D721Med (cell line): ENCODE results near the gene CASP8AP2.
"Not testable (repeated sequence)": the region's sequence is repeated elsewhere in the genome, so short reads cannot be mapped to it uniquely, and the experiment has no call there.

Experiments
- DNase-seq: peaks from one replicate; pipeline ENCODE4 v3.0.0; 2011; ENCODE audit warnings: low spot score; ENCODE audit not compliant: insufficient read length
- FAIRE-seq: peaks from 2 replicates; lab custom pipeline; 2011; peaks lifted over from hg19 to GRCh38; lab: Jason Lieb, UNC
- TF ChIP-seq, protein P1 (sequence below): IDR thresholded peaks from 2 replicates; pipeline ENCODE4 v1.5.1; 2012; ENCODE audit warnings: mild to moderate bottlenecking, control low read depth; ENCODE audit not compliant: insufficient read depth; ENCODE audit errors: missing control alignments

Gene CASP8AP2

DNA sequence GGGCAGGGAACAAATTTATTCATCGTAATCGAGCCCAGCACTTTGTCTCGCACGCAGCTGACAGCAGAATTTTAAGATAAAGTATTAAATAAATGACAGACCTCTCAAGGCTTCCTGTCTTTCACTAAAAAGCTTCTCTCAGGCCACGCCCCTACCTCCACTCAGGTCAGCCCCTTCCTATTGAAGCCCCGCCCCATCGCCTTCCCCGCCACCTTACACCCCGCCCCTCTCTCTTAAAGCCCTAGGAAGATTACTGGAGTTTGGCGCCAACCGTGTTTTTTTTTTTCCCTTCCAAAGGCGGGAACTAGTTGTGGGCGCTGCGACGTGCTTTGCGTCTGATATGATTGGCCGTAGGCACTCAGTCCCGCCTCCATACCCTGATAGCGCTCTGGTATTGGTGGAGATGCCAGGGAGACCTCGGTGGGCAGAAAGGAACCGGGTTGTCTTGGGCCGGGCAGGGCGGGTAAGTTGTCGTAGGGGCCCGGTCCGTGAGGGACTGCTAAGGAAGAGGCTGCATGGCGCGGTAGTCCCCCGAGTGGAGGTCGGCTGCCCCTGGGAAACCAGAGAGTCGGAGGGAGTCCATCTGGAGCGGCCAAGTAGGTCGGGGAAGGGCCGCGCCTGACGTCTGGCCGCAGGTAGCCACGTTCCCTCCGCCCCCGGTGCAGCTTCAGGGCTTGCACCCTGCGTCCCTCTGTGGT lies at the start of gene CASP8AP2:
CASP8AP2 (plus strand) TSS at position 409 of the 698 bp plus-strand sequence.
- FAIRE-seq (peak; percentile 16), DNase-seq (peak; percentile 88)
- TF ChIP-seq, protein P1, sequence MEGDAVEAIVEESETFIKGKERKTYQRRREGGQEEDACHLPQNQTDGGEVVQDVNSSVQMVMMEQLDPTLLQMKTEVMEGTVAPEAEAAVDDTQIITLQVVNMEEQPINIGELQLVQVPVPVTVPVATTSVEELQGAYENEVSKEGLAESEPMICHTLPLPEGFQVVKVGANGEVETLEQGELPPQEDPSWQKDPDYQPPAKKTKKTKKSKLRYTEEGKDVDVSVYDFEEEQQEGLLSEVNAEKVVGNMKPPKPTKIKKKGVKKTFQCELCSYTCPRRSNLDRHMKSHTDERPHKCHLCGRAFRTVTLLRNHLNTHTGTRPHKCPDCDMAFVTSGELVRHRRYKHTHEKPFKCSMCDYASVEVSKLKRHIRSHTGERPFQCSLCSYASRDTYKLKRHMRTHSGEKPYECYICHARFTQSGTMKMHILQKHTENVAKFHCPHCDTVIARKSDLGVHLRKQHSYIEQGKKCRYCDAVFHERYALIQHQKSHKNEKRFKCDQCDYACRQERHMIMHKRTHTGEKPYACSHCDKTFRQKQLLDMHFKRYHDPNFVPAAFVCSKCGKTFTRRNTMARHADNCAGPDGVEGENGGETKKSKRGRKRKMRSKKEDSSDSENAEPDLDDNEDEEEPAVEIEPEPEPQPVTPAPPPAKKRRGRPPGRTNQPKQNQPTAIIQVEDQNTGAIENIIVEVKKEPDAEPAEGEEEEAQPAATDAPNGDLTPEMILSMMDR: no peak

DNA sequence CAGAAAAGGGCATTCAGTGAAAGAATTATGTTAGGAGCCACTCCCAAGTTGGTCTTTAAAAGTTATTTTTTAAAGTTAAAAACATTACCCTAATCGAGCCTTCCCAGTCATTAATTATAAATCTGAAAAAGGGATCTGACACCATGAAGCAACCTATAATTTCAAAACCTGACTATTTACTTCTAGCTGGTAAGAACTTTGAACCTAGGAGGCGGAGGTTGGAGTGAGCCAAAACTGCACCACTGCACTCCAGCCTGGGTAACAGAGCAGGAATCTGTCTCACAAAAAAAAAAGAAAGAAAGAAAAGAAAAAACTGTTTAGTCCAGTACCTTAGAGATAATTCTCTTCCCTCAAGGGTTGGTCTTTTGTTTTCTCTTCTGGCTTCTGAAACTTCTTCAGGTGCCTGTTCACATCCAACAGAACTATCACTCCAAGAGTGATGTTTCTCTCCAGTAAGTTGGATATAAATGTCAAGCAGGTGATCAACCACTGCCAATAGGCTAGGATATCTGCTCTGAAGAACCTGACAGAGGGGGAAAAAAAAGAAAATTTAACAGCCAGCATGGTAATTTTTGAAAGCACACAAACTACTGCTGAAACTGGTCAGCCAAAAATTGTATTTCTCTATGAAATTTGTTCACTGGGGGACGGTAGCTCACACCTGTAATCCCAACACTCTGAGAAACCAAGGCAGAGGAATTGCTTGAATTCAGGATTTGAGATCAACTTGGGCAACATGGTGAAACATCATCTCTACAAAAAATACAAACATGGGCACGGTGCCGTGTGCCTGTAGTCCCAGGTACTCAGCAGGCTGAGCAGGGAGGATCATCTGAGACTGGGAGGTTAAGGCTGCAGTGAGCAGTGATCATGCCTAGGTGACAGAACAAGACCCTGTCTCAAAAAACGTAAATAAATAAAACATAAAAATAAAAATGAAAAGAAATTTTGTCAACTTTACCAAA lies 48.3 kb upstream of the CASP8AP2 start:
- DNase-seq (no peak), FAIRE-seq (no peak)
- TF ChIP-seq, protein P1: no peak

DNA sequence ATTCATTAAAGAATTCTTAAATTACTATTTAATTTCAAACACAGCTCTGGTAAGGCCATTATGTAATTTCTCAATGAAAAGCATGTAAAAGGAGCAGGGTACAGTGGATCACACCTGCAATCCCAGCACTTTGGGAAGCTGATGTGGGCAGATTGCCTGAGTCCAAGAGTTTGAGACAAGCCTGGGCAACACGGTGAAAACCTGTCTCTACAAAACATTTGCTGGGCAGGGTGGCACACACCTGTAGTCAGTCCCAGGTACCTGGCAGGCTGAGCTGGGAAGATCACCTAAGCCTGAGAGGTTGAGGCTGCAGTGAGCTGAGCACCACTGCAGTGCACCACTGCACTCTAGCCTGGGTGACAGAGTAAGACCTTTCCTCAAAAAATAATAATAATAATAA lies 47.5 kb upstream of the CASP8AP2 start:
- DNase-seq: no peak
- TF ChIP-seq, protein P1: no peak

DNA sequence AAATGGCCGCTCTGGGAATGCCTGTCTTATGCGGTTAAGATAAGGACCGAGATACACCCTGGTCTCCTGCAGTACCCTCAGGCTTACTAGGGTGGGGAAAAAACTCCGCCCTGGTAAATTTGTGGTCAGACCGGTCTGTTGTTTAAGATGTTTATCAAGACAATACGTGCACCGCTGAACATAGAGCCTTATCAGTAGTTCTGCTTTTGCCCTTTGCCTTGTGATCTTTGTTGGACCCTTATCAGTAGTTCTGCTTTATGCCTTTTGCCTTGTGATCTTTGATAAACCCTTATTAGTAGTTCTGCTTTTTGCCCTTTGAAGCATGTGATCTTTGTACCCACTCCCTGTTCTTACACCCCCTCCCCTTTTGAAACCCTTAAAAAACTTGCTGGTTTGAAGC lies 46.4 kb upstream of the CASP8AP2 start:
- not testable (repeated sequence) for FAIRE-seq, DNase-seq

More for the DNA sequence above, 47.5 kb upstream of the CASP8AP2 start:
- FAIRE-seq: no peak

DNA sequence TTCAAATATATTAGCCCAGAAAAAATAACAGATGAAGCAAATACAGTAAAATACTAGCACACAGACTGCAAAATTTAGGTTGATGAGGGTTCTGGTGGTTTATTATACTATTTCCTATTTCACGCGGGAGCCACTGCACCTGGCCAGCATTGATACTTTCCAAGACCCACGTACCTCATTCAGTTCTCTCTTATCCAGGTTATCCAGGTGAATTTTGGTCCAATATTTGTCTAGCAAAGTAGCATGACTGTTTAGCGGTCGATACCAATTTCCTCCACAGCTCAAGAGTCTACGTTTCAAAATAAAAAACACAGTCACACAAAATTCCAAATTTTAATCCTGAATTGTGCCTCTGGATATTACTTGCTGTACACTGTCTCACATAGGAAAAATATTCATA lies 44.8 kb upstream of the CASP8AP2 start:
- DNase-seq (no peak), FAIRE-seq (no peak)
- TF ChIP-seq, protein P1: no peak

DNA sequence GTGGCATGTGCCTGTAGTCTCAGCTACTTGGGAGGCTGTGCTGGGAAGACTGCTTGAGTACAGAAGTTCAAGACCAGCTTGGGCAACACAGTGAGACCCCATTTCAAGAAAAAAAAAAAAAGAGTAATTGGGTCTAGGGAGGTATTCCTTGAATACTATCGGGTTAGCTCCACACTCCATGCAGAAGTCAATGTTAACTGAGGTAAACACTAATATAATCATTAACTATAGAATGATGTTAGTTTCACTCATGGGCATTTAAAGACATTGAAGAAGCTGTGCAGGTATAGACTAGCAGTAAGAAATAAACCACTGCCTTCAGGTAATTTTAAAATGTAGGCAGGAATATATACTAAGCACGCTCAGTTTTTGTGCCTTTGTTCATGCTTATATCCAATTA lies 42.7 kb upstream of the CASP8AP2 start:
- DNase-seq: no peak
- TF ChIP-seq, protein P1: no peak
- no peak for FAIRE-seq

DNA sequence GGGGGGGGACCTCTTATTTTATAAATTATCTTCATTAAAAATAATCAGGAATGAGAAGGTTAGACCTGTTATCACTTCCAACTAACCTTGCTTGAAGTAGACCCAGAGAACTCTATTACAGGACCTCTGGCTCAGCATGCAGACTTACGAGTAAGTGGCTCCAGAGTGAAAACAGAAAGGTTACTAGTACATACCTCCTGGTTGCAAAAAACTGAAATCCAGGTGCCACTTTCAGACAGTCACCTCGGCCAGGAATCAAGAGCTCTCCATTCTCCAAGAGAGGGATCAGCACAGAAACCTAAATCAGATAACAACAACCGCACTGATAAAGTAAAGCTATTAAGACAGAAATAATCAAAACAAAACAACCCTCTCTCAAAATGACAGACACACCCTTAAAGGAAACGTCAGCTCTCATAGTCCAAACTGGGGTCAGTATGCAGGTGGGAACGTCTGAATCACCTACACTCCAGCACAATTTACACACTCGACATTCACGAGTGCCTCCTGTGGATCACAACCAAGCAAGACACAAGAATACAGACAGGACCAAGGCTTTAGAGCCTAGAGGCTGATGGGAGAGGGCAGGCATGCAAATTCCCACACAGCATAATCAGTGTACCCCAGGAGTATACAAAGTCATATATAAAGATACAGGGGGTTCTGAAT lies 41.9 kb upstream of the CASP8AP2 start:
- TF ChIP-seq, protein P1: no peak

More for the DNA sequence above, 41.9 kb upstream of the CASP8AP2 start:
- FAIRE-seq (no peak), DNase-seq (no peak)
